ENCODE measurements around the gene TMEM108.

The TMEM108 gene

GRCh38 chr3:133379926-133380325, 341.7 kb downstream of the TMEM108 start:
- DNase-seq (ENCODE audit: insufficient read length, low spot score): no peak
- FAIRE-seq: no peak
- TF ChIP-seq PAX5 (IDR thresholded peaks at IDR 0.05; ENCODE audit: insufficient read depth, low read length, severe bottlenecking) (no peak), POLR2AphosphoS5 (IDR thresholded peaks at IDR 0.05; ENCODE audit: low read depth, low read length) (no peak), POLR2A (IDR thresholded peaks at IDR 0.05; ENCODE audit: low read depth, low read length) (no peak), TAF1 (IDR thresholded peaks at IDR 0.05; ENCODE audit: low read depth, low read length) (no peak), POU2F2 (IDR thresholded peaks at IDR 0.05; ENCODE audit: low read depth, low read length) (no peak), SPI1 (IDR thresholded peaks at IDR 0.05; ENCODE audit: low read depth, low read length) (no peak)

- DNase-seq (ENCODE audit: insufficient read length, low spot score) (no peak), FAIRE-seq (no peak)
- no peak for TF ChIP-seq SPI1 (IDR thresholded peaks at IDR 0.05; ENCODE audit: low read depth, low read length)
Measured at GRCh38 chr3:133380481-133381225, 342.5 kb downstream of the TMEM108 start.

- DNase-seq (ENCODE audit: insufficient read length, low spot score): no peak
- TF ChIP-seq POLR2A (IDR thresholded peaks at IDR 0.05; ENCODE audit: low read depth, low read length) (no peak), POU2F2 (IDR thresholded peaks at IDR 0.05; ENCODE audit: low read depth, low read length) (no peak), POLR2AphosphoS5 (IDR thresholded peaks at IDR 0.05; ENCODE audit: low read depth, low read length) (no peak), TAF1 (IDR thresholded peaks at IDR 0.05; ENCODE audit: low read depth, low read length) (no peak), PAX5 (IDR thresholded peaks at IDR 0.05; ENCODE audit: insufficient read depth, low read length, severe bottlenecking) (no peak), SPI1 (IDR thresholded peaks at IDR 0.05; ENCODE audit: low read depth, low read length) (no peak)
- FAIRE-seq: no peak
Measured at GRCh38 chr3:133381346-133382109, 343.3 kb downstream of the TMEM108 start.

GRCh38 chr3:133383175-133383574, 345.0 kb downstream of the TMEM108 start:
- TF ChIP-seq SPI1 (IDR thresholded peaks at IDR 0.05; ENCODE audit: low read depth, low read length) (no peak), TAF1 (IDR thresholded peaks at IDR 0.05; ENCODE audit: low read depth, low read length) (no peak), POLR2AphosphoS5 (IDR thresholded peaks at IDR 0.05; ENCODE audit: low read depth, low read length) (no peak), PAX5 (IDR thresholded peaks at IDR 0.05; ENCODE audit: insufficient read depth, low read length, severe bottlenecking) (no peak), POU2F2 (IDR thresholded peaks at IDR 0.05; ENCODE audit: low read depth, low read length) (no peak), POLR2A (IDR thresholded peaks at IDR 0.05; ENCODE audit: low read depth, low read length) (no peak)
- FAIRE-seq: no peak
- no peak for DNase-seq (ENCODE audit: insufficient read length, low spot score)

- no peak for DNase-seq (ENCODE audit: insufficient read length, low spot score)
- TF ChIP-seq POLR2AphosphoS5 (IDR thresholded peaks at IDR 0.05; ENCODE audit: low read depth, low read length): no peak
- no peak for TF ChIP-seq PAX5 (IDR thresholded peaks at IDR 0.05; ENCODE audit: insufficient read depth, low read length, severe bottlenecking)
- TF ChIP-seq TAF1 (IDR thresholded peaks at IDR 0.05; ENCODE audit: low read depth, low read length): no peak
- TF ChIP-seq SPI1 (IDR thresholded peaks at IDR 0.05; ENCODE audit: low read depth, low read length): no peak
- no peak for TF ChIP-seq POLR2A (IDR thresholded peaks at IDR 0.05; ENCODE audit: low read depth, low read length)
- FAIRE-seq: no peak
Measured at GRCh38 chr3:133383741-133384140, 345.6 kb downstream of the TMEM108 start.

GRCh38 chr3:133384331-133385027, 346.3 kb downstream of the TMEM108 start:
- DNase-seq (ENCODE audit: insufficient read length, low spot score): peak; percentile 57
- TF ChIP-seq POLR2A (IDR thresholded peaks at IDR 0.05; ENCODE audit: low read depth, low read length) (no peak), SPI1 (IDR thresholded peaks at IDR 0.05; ENCODE audit: low read depth, low read length) (no peak), POLR2AphosphoS5 (IDR thresholded peaks at IDR 0.05; ENCODE audit: low read depth, low read length) (no peak), POU2F2 (IDR thresholded peaks at IDR 0.05; ENCODE audit: low read depth, low read length) (no peak), TAF1 (IDR thresholded peaks at IDR 0.05; ENCODE audit: low read depth, low read length) (no peak), PAX5 (IDR thresholded peaks at IDR 0.05; ENCODE audit: insufficient read depth, low read length, severe bottlenecking) (no peak)
- FAIRE-seq: peak; percentile 50

- FAIRE-seq: no peak
- no peak for DNase-seq (ENCODE audit: insufficient read length, low spot score)
- no peak for TF ChIP-seq TAF1 (IDR thresholded peaks at IDR 0.05; ENCODE audit: low read depth, low read length)
- TF ChIP-seq POU2F2 (IDR thresholded peaks at IDR 0.05; ENCODE audit: low read depth, low read length): no peak
- no peak for TF ChIP-seq SPI1 (IDR thresholded peaks at IDR 0.05; ENCODE audit: low read depth, low read length)
- TF ChIP-seq POLR2AphosphoS5 (IDR thresholded peaks at IDR 0.05; ENCODE audit: low read depth, low read length): no peak
- no peak for TF ChIP-seq PAX5 (IDR thresholded peaks at IDR 0.05; ENCODE audit: insufficient read depth, low read length, severe bottlenecking)
- no peak for TF ChIP-seq POLR2A (IDR thresholded peaks at IDR 0.05; ENCODE audit: low read depth, low read length)
Measured at GRCh38 chr3:133386876-133387275, 348.7 kb downstream of the TMEM108 start.

GRCh38 chr3:133387341-133387740, 349.1 kb downstream of the TMEM108 start:
- DNase-seq (ENCODE audit: insufficient read length, low spot score) (no peak), FAIRE-seq (no peak)
- TF ChIP-seq POLR2A (IDR thresholded peaks at IDR 0.05; ENCODE audit: low read depth, low read length): no peak
- TF ChIP-seq POLR2AphosphoS5 (IDR thresholded peaks at IDR 0.05; ENCODE audit: low read depth, low read length): no peak
- TF ChIP-seq POU2F2 (IDR thresholded peaks at IDR 0.05; ENCODE audit: low read depth, low read length): no peak
- no peak for TF ChIP-seq PAX5 (IDR thresholded peaks at IDR 0.05; ENCODE audit: insufficient read depth, low read length, severe bottlenecking)
- TF ChIP-seq TAF1 (IDR thresholded peaks at IDR 0.05; ENCODE audit: low read depth, low read length): no peak
- TF ChIP-seq SPI1 (IDR thresholded peaks at IDR 0.05; ENCODE audit: low read depth, low read length): no peak

GRCh38 chr3:133388696-133389395, 350.7 kb downstream of the TMEM108 start:
- DNase-seq (ENCODE audit: insufficient read length, low spot score) (no peak), FAIRE-seq (no peak)
- no peak for TF ChIP-seq POLR2A (IDR thresholded peaks at IDR 0.05; ENCODE audit: low read depth, low read length)
- no peak for TF ChIP-seq TAF1 (IDR thresholded peaks at IDR 0.05; ENCODE audit: low read depth, low read length)
- no peak for TF ChIP-seq POU2F2 (IDR thresholded peaks at IDR 0.05; ENCODE audit: low read depth, low read length)
- no peak for TF ChIP-seq POLR2AphosphoS5 (IDR thresholded peaks at IDR 0.05; ENCODE audit: low read depth, low read length)
- no peak for TF ChIP-seq PAX5 (IDR thresholded peaks at IDR 0.05; ENCODE audit: insufficient read depth, low read length, severe bottlenecking)
- TF ChIP-seq SPI1 (IDR thresholded peaks at IDR 0.05; ENCODE audit: low read depth, low read length): no peak
